Nephron (organoid): ENCODE measurements around the gene NAALADL1.

Experiments
- H3K27ac Mint-ChIP-seq, 3 experiments: 2 replicates each; pipeline ENCODE4 v1.8.0; 2020; ENCODE audit warnings: mixed read lengths in 3 of 3, mild to moderate bottlenecking in 2 of 3, moderate library complexity in 1 of 3
- H3K27me3 Mint-ChIP-seq: 2 replicates; pipeline ENCODE4 v1.8.0; 2021; ENCODE audit warnings: low read depth, mild to moderate bottlenecking, moderate library complexity, mixed read lengths
- H3K36me3 Mint-ChIP-seq: 2 replicates; pipeline ENCODE4 v1.8.0; 2020; ENCODE audit warnings: low read depth, mixed read lengths
- H3K4me1 Mint-ChIP-seq: 2 replicates; pipeline ENCODE4 v1.8.0; 2020; ENCODE audit warnings: mixed read lengths
- H3K4me3 Mint-ChIP-seq, 3 experiments: 2 replicates each; pipeline ENCODE4 v1.8.0; 2020; ENCODE audit warnings: mild to moderate bottlenecking in 3 of 3, mixed read lengths in 3 of 3, moderate library complexity in 2 of 3
- H3K9me3 Mint-ChIP-seq: 2 replicates; pipeline ENCODE4 v1.8.0; 2020; ENCODE audit warnings: mixed read lengths
- CTCF ChIP-seq, 3 experiments: fragments of 200-600 bp; sonication (generic); IDR thresholded peaks; one replicate each; pipeline ENCODE4 v1.5.0; 2021; ENCODE audit warnings: antibody characterized with exemption in 3 of 3; ENCODE audit not compliant: unreplicated experiment in 3 of 3

The NAALADL1 gene

DNA sequence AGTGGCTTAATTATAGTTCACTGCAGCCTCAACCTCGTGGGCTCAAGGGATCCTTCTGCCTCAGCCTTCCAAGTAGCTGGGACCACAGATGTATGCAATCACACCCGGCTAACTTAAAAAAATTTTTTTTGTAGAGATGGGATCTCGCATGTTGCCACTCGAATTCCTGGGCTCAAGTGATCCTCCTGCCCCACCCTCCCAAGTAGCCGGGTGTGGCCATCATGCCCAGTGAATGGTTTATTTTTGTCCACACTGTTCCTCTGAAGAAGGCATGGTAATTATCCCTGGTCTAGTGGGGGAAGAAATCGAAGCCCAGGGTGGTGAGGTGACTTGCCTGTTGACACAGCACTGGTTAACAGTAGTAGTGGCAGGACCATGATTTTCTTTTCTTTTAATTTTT is 15.5 kb downstream of the NAALADL1 start:
- TF ChIP-seq CTCF (IDR thresholded peaks at IDR 0.05; ENCODE audit: unreplicated experiment in 3 of 3), result no peak
- peaks cover 3% of the 10 kb centered on the region for H3K27me3 Mint-ChIP-seq
- peaks cover 13% of the 10 kb centered on the region for H3K4me1 Mint-ChIP-seq
- peak overlapping the region in 1 of 3 experiments; percentile 62 for H3K27ac Mint-ChIP-seq
- H3K36me3 Mint-ChIP-seq, result peaks cover 8% of the 10 kb centered on the region
- H3K9me3 Mint-ChIP-seq, result no peaks in the 10 kb centered on the region
- peak overlapping the region; percentile 91 to 95 (median 93) for H3K4me3 Mint-ChIP-seq

DNA sequence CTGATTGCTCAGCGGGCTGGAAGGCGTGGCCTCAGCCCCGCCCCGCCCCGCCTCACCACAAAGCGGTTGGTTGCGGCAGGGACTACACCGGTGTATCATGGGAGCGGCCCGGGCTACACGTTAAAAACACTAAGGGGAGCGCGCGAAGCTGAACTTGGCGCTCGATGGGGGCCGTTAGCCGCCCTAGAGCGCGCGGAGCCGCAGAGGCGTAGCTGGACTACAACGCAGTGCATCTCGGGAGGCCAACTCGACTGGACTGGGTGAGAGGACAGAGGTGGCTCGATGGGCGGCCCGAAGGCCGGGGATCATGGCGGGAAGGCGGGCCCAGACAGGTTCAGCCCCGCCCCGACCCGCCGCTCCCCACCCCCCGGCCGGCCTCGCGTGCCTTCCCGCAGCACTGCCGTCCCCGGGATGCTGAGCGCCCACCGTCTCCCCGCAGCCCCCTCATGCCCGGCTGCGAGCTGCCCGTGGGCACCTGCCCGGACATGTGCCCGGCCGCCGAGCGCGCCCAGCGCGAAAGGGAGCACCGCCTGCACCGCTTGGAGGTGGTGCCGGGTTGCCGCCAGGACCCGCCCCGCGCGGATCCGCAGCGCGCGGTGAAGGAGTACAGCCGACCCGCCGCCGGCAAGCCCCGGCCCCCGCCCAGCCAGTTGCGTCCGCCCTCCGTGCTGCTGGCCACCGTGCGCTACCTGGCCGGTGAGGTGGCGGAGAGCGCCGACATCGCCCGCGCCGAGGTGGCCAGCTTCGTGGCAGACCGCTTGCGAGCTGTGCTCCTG is 17.3 kb downstream of the NAALADL1 start, which contains the start of gene SAC3D1:
Gene SAC3D1, plus strand, starts transcription at position 364 of the 776 bp plus-strand sequence. Its CDS starts 83 bp downstream, at position 447.
- Mint-ChIP-seq H3K4me3 (peak within 1 kb of the TSS; percentile 94 to 97 (median 97)), H3K9me3 (no peaks in the 10 kb centered on the region), H3K27me3 (peaks cover 3% of the 10 kb centered on the region), H3K27ac (peak within 1 kb of the TSS; percentile 98 to 99 (median 98)), H3K36me3 (peaks cover 12% of the 10 kb centered on the region), H3K4me1 (peaks cover 13% of the 10 kb centered on the region)
- no peak for TF ChIP-seq CTCF (IDR thresholded peaks at IDR 0.05; ENCODE audit: unreplicated experiment in 3 of 3)

DNA sequence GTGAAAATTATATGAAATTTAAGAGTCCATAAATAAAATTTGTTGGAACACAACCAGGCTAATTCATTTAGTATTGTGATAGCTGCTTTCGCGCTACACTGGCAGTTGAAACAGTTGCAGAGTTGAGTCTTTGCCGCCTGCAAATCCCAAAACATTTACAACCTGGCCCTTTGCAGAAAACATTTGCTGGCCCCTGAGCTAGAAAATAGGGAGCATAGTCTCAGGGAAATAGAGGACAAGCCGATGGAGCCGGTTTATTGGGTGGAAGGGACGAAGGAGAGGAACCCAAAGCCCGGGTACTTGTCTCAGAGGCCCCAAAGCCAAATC is 17.9 kb downstream of the NAALADL1 start:
- H3K9me3 Mint-ChIP-seq, result no peaks in the 10 kb centered on the region
- peaks cover 13% of the 10 kb centered on the region for H3K4me1 Mint-ChIP-seq
- no peak for TF ChIP-seq CTCF (IDR thresholded peaks at IDR 0.05; ENCODE audit: unreplicated experiment in 3 of 3)
- peaks cover 3% of the 10 kb centered on the region for H3K27me3 Mint-ChIP-seq
- H3K36me3 Mint-ChIP-seq, result peaks cover 12% of the 10 kb centered on the region
- H3K27ac Mint-ChIP-seq, result peak overlapping the region; percentile 98 to 99 (median 98)
- H3K4me3 Mint-ChIP-seq, result peak overlapping the region; percentile 94 to 97 (median 97)

DNA sequence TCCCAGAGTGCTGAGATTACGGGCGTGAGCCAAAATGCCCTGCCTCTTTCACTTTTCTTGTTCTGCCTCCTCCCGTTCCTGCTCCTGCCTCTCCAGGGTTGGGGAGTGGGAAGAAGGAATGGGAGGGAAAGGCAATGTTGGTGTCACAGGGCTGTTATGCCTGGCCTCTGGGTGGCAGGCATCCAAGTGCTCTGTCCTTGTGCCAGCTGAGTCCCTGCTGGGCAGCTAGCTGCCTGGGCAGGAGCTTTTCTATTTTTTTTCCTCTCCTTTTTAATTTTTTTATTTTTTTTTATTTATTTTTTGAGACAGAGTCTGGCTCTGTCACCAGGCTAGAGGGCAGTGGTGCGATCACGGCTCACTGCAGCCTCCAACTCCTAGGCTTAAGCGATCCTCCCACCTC is 21.4 kb downstream of the NAALADL1 start:
- Mint-ChIP-seq H3K27ac (no peak overlapping the region), H3K4me1 (peaks cover 5% of the 10 kb centered on the region), H3K36me3 (peaks cover 10% of the 10 kb centered on the region), H3K9me3 (no peaks in the 10 kb centered on the region), H3K27me3 (peaks cover 3% of the 10 kb centered on the region), H3K4me3 (no peak overlapping the region)
- TF ChIP-seq CTCF (IDR thresholded peaks at IDR 0.05; ENCODE audit: unreplicated experiment in 3 of 3), result no peak

GRCh38 chr11:65035579-65035978 is 22.8 kb downstream of the NAALADL1 start:
- no peaks in the 10 kb centered on the region for H3K9me3 Mint-ChIP-seq
- no peak overlapping the region for H3K4me3 Mint-ChIP-seq
- no peak overlapping the region for H3K27ac Mint-ChIP-seq
- H3K27me3 Mint-ChIP-seq, result no peaks in the 10 kb centered on the region
- peaks cover 10% of the 10 kb centered on the region for H3K36me3 Mint-ChIP-seq
- peaks cover 2% of the 10 kb centered on the region for H3K4me1 Mint-ChIP-seq
- no peak for TF ChIP-seq CTCF (IDR thresholded peaks at IDR 0.05; ENCODE audit: unreplicated experiment in 3 of 3)

DNA sequence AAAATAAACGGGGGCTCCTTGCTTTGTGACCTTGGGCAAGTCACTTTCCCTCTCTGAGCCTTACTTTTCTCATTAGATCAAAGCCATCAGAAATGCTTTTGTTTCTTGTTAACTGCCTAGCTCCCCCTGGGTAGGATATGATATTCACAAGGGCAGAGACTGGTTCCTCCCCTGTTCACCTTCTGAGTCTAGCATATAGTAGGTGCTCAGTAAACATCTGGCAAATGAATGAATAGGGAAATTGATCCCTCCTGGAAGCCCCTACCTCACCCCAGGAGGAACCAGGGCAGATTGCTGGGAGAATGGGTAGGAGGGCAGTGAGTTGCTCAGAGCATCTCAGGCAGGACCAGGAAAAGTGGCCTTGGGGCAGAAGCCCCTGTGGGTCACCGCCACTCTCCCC is 23.9 kb downstream of the NAALADL1 start:
- Mint-ChIP-seq H3K27ac (no peak overlapping the region), H3K27me3 (no peaks in the 10 kb centered on the region), H3K4me3 (no peak overlapping the region), H3K4me1 (no peaks in the 10 kb centered on the region), H3K9me3 (no peaks in the 10 kb centered on the region), H3K36me3 (peaks cover 10% of the 10 kb centered on the region)
- TF ChIP-seq CTCF (IDR thresholded peaks at IDR 0.05; ENCODE audit: unreplicated experiment in 3 of 3), result no peak
